ENCODE results near the gene RNASEH2C. TPM values are rescaled to one million over a fixed set of nuclear protein-coding genes. Genes with fewer than 3 reads are reported as not detected.
"Not testable (repeated sequence)": the region's sequence is repeated elsewhere in the genome, so short reads cannot be mapped to it uniquely, and the experiment has no call there.

Gene RNASEH2C
- total and polyA plus RNA-seq, 7 donors, result 17.5 to 62.3 (median 38.4) TPM

GRCh38 chr11:65709661-65710060, 10.9 kb downstream of the RNASEH2C start:
- H3K27ac ChIP-seq, result peak overlapping the region; percentile 4
- DNase-seq, result no peak
- intact Hi-C loops (cut with DNase I), result loop anchor here in 1 of 2 donors (5.0 kb wide), 3 partner anchors 73 to 278 kb away; partner anchors contain the start of genes AP5B1 and PCNX3
- WGBS, 3 donors, result 46 to 55% (median 46%) methylated on average over 8 of the region's 8 CpGs
- no peaks in the 10 kb centered on the region for H3K9me3 ChIP-seq
- TF ChIP-seq CTCF (IDR thresholded peaks at IDR 0.05), result no peak
- H3K4me1 ChIP-seq, result peaks cover 13% of the 10 kb centered on the region
- H3K27me3 ChIP-seq (ENCODE audit: insufficient read depth in 3 of 3, low read length in 2 of 3), result no peaks in the 10 kb centered on the region
- H3K4me3 ChIP-seq, result no peak overlapping the region
- peaks cover 6 to 20% of the 10 kb centered on the region in 2 donors for H3K36me3 ChIP-seq (ENCODE audit: insufficient read depth in 1 of 2, low read depth in 1 of 2)
- no peak for ATAC-seq

- H3K36me3 ChIP-seq (ENCODE audit: insufficient read depth in 1 of 2, low read depth in 1 of 2), result peaks cover under 1 to 8% of the 10 kb centered on the region in 2 donors
- H3K27me3 ChIP-seq (ENCODE audit: insufficient read depth in 3 of 3, low read length in 2 of 3), result no peaks in the 10 kb centered on the region
- DNase-seq (no peak), ATAC-seq (no peak)
- 86 to 91% (median 87%) methylated on average over 5 of the region's 5 CpGs for WGBS, 3 donors
- H3K9me3 ChIP-seq, result no peaks in the 10 kb centered on the region
- H3K4me1 ChIP-seq, result peaks cover 11% of the 10 kb centered on the region
- TF ChIP-seq CTCF (IDR thresholded peaks at IDR 0.05), result no peak
- H3K4me3 ChIP-seq, result no peak overlapping the region
- no peak overlapping the region for H3K27ac ChIP-seq
- intact Hi-C loops (cut with DNase I), result no loop called here
These were observed 12.1 kb downstream of the RNASEH2C start for GRCh38 chr11:65708451-65708850.

- not testable (repeated sequence) for H3K4me1 ChIP-seq; H3K27ac ChIP-seq; DNase-seq; ATAC-seq; H3K9me3 ChIP-seq; H3K4me3 ChIP-seq; H3K36me3 ChIP-seq (ENCODE audit: insufficient read depth in 1 of 2, low read depth in 1 of 2); H3K27me3 ChIP-seq (ENCODE audit: insufficient read depth in 3 of 3, low read length in 2 of 3)
- intact Hi-C loops (cut with DNase I), result loop anchor here in 1 of 2 donors (2.0 kb wide), 1 partner anchor 112 kb away; no protein-coding TSS in a partner anchor
- 78 to 88% (median 84%) methylated on average over 9 to 10 of the region's 12 CpGs for WGBS, 3 donors
These were observed 13.6 kb downstream of the RNASEH2C start for GRCh38 chr11:65707002-65707401.

- H3K36me3 ChIP-seq (ENCODE audit: insufficient read depth in 1 of 2, low read depth in 1 of 2); H3K9me3 ChIP-seq; H3K4me1 ChIP-seq; H3K27ac ChIP-seq; H3K27me3 ChIP-seq (ENCODE audit: insufficient read depth in 3 of 3, low read length in 2 of 3): not testable (repeated sequence)
- peak overlapping the region; percentile 52 for H3K4me3 ChIP-seq
- DNase-seq (peak; percentile 83 to 89), ATAC-seq (peak in 1 of 4 donors; percentile 58)
- peak; percentile 75 for TF ChIP-seq CTCF (IDR thresholded peaks at IDR 0.05)
- WGBS, 3 donors, result 3 to 6% (median 5%) methylated on average over 14 of the region's 14 CpGs
- intact Hi-C loops (cut with DNase I), result loop anchor here in 1 of 2 donors (2.0 kb wide), 1 partner anchor 112 kb away; no protein-coding TSS in a partner anchor
These were observed 14.3 kb downstream of the RNASEH2C start for GRCh38 chr11:65706303-65706763.

- H3K36me3 ChIP-seq (ENCODE audit: insufficient read depth in 1 of 2, low read depth in 1 of 2), result no peaks in the 10 kb centered on the region
- DNase-seq (no peak), ATAC-seq (no peak)
- H3K4me1 ChIP-seq, result no peaks in the 10 kb centered on the region
- no peak overlapping the region for H3K4me3 ChIP-seq
- 32 to 47% (median 39%) methylated on average over 4 of the region's 4 CpGs for WGBS, 3 donors
- H3K27me3 ChIP-seq (ENCODE audit: insufficient read depth in 3 of 3, low read length in 2 of 3), result no peaks in the 10 kb centered on the region
- H3K27ac ChIP-seq, result no peak overlapping the region
- H3K9me3 ChIP-seq, result no peaks in the 10 kb centered on the region
- TF ChIP-seq CTCF (IDR thresholded peaks at IDR 0.05), result no peak
- intact Hi-C loops (cut with DNase I), result loop anchor here in 1 of 2 donors (2.0 kb wide), 1 partner anchor 115 kb away; no protein-coding TSS in a partner anchor
These were observed 16.8 kb downstream of the RNASEH2C start for GRCh38 chr11:65703846-65704245.

All from psoas muscle (tissue), 8 donors.